Measurements from ENCODE around the gene TPST1. TPM values are rescaled to one million over a fixed set of nuclear protein-coding genes. Genes with fewer than 3 reads are reported as not detected.

TPST1 gene
- total RNA-seq, 1 experiment from 2014 or later, result 0.41 TPM

- DNase-seq (ENCODE audit: low spot score), result no peak
Observed at GRCh38 chr7:66238773-66239466, 33.8 kb downstream of the TPST1 start.

DNA sequence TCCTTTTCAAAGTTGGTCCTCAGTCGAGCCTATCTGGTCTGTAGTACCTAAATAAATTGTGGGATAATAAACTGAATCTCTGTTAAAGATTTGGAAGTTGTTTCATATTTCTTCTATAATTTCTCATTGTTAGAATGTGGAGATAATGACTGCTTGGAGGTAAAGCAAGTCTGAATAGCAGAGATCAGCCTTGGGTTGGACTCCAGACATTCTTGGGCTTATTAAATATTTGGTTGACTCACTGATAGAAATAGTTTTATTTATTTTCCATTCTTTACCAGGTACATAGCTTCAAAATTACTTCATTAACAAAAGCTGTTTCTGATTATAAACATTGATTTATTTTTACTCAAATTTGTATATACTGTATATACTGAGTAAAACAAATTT is 34.3 kb downstream of the TPST1 start:
- DNase-seq (ENCODE audit: low spot score), result no peak

- no peak for DNase-seq (ENCODE audit: low spot score)
Observed at GRCh38 chr7:66245008-66245407, 39.9 kb downstream of the TPST1 start.

DNA sequence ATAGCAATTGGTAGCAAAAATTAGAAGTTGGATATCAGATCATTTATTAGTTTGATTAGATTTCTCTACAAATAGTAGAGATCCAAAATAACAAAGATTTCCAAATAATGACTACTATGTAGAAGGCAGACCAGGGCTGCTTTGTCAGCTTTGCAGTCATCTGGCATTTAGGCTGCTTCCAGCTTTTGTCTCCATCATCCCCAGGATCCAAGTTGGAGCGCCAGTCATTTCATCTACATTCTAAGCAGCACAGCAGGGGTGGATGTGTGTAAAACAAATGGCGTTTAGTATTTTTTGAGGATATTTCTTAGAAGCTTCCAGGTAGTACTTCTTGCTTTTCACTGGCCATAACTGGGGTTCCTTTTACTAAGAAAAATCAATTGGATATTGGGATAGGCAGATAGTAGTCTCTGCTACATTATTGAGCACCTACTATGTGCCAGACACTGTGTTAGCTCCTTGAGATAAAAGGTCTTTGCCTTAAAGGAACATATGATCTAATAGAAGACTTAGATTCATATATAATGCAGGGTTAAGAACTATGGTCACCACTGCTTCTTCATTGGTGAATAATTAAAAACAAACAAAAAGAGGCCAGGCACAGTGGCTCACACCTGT is 41.5 kb downstream of the TPST1 start:
- no peak for DNase-seq (ENCODE audit: low spot score)

DNA sequence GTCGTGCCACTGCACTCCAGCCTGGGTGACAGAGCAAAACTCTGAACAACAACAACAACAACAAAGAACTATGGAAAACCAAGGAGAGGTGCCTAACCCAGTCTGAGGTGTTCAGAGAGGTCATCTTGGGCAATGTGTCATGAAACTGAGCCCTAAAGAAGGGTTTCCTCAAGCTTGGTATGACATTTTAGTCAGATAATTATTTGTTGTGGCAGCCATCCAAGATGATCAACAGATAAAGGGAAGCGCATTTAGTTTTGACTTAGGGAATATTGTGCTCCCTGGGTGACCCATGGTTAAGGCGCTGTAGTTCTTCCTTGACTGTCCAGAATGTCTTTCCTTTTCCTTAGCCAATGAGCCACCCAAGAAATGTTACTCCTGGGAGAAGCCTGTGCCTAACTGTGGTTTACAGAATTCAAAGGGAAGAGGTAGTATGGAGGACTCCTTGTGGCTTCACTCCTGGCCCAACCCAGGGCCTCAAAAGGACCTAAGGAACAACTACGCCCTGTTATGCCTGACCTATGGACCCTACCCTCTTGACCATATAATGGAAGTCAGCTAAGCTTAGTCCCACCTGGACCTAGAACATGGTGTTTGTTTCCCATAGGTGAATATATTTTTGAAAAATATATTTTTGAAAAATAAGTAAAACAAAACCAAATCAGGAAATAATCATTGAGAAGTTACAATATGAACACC is 42.4 kb downstream of the TPST1 start:
- DNase-seq (ENCODE audit: low spot score), result peak; percentile 14

- no peak for DNase-seq (ENCODE audit: low spot score)
Observed at GRCh38 chr7:66250711-66251110, 45.6 kb downstream of the TPST1 start.

- no peak for DNase-seq (ENCODE audit: low spot score)
Observed at GRCh38 chr7:66255534-66256100, 50.5 kb downstream of the TPST1 start.

DNA sequence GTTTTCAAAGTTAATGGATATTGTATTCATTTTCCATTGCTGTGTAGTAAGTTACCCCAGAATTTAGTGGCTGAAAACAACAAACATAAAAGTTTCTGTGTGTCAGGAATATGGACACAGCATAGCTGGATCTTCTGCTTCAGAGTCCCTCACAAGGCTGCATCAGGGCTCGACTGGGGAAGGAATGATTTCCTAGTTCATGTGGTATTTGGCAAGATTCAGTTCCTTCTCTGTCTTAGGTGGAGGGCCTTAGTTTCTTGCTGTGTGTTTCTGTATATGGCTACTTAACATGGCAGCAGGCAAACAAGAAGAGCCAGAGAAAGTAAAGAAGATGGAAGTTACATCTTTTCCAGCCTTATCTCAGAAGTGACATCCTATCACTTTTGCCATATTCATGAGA is 51.1 kb downstream of the TPST1 start:
- no peak for DNase-seq (ENCODE audit: low spot score)

- DNase-seq (ENCODE audit: low spot score), result no peak
Observed at GRCh38 chr7:66257481-66257880, 52.3 kb downstream of the TPST1 start.

DNA sequence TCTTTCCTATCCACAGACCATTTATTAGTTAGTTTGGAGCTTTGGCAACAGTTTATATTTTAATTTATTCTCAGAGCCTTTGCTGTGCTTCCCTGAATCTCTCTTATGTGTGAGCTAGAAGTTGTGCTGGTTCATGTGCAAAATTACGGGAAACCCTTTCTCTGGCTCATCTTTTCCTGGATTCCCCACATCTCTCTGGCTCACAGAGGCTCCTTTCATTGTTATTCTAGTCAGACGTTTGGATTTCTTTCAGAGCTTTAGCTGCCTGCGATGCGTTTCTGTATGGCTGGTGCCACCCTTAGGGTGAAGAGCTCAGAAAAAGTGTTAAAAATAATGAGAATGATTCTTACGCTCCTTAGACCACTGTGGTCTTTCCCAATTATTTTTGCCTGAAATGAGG is 53.3 kb downstream of the TPST1 start:
- DNase-seq (ENCODE audit: low spot score), result no peak

GRCh38 chr7:66261941-66262340 is 56.8 kb downstream of the TPST1 start:
- DNase-seq (ENCODE audit: low spot score), result no peak

- no peak for DNase-seq (ENCODE audit: low spot score)
Observed at GRCh38 chr7:66263936-66264335, 58.8 kb downstream of the TPST1 start.

- DNase-seq (ENCODE audit: low spot score), result peak; percentile 13
Observed at GRCh38 chr7:66265566-66265965, 60.4 kb downstream of the TPST1 start.

GRCh38 chr7:66267249-66267648 is 62.1 kb downstream of the TPST1 start:
- DNase-seq (ENCODE audit: low spot score), result no peak

DNA sequence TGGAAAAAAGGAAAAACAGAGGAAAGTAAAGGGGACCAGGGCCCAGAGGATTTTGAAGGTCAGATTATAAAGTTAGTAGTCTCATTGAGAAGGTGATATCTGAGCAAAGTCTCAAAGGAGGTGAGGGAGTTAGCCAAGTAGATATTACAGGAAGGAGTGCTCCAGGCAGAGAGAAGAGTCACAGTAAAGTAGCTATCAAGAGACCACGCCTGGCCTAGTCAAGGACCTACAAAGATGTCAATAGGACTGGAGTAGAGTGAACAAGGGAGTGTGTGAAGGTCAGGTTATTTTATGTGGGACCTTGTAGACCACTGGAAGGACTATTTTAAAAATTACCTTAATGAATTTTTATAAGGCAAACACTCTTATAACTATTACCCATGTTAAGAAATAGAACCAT is 64.8 kb downstream of the TPST1 start:
- no peak for DNase-seq (ENCODE audit: low spot score)

DNA sequence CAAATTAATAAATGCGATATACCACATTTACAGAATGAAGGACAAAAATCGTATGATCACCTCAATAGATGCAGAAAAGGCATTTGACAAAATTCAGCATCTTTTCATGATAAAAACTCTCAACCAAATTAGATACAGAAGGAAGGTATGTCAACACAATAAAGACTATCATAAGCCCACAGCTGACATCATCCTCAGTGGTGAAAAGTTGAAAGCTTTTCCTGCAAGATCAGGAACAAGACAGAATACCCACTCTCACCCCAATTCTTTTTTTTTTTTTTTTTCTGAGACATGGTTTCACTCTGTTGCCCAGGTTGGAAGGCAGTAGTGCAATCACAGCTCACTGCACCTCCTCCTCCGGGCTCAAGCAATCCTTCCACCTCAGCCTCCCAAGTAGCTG is 67.2 kb downstream of the TPST1 start:
- DNase-seq (ENCODE audit: low spot score), result no peak

- DNase-seq (ENCODE audit: low spot score), result no peak
Observed at GRCh38 chr7:66276363-66276762, 71.2 kb downstream of the TPST1 start.

DNA sequence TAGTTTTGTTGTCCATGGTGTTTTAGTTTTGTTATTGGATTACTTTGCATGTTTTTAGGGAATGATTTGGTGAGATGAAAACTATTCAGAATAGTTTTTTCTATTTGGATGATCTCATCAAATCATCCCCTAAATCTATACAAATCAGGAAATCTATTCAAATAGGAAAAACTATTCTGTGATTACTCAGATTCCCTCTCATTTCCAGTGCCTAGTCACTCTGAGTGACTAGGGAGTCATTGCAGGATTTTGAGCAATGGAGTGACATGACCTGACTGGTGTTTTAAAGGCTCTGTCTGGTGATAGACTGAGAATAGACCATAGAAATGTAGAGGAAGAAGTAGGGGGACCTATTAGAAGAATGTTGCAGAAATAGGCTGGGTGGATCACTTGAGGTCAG is 72.4 kb downstream of the TPST1 start:
- DNase-seq (ENCODE audit: low spot score), result no peak

- no peak for DNase-seq (ENCODE audit: low spot score)
Observed at GRCh38 chr7:66279912-66280311, 74.8 kb downstream of the TPST1 start.

DNA sequence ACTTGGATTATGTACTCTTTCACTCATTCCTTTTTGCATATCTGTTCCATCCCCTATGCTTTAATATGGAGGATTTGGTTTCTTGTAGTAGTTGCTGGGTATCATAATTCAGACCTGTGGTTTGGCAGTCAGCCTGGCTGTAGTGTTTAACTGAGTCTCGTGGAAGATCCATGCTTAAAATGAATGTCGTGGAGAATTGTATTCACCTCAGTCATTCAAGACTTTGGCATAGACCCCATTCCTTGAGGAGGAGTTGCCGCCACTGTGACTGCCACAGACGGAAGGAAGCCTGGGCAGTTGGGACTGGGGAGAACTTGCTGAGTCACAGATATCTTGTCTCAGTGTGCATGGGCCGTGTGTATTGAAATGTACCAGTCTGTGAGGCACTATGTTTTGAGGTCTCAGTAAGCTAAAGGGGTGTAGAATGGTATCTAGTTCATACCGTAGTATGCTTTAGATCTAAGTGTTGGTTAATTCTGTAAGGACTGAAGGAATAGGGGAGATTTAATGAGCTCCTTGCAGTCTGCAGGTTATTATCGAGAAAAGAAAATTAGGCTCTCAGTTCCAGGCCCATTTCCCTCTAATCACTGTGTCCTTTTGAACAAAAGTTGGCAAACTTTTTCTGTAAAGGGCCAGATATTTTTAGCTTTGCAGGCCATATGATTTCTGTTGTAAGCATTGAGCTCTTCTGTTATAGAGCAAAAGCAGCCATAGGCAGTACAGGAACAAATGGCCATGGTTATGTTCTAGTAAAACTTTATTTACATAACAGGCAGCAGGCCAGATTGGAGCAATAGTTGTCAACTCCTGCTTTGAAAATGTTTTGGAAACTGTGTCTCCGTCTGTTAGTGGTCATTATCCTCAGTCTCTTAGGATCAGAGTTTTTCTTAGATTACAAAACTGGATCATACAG is 76.8 kb downstream of the TPST1 start:
- DNase-seq (ENCODE audit: low spot score), result no peak

DNA sequence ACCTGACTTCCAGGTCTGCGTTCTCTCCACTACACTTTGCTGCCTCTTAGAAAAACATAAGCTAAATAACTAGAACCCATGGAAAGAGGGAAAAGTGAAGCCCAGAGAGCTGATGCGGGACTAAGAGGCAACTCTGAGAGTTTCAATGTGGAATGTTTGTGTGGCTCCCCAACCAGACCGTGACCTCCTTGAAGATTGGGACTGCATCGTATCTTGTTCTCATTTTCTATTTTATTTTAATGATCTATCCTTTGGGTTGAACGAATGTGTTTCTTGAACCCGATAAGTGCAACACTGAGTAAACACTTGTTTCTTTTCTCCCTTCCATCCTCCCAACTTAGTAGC is 77.4 kb downstream of the TPST1 start:
- no peak for DNase-seq (ENCODE audit: low spot score)
